Measurements from ENCODE around the gene SLC43A1. TPM values are rescaled to one million over a fixed set of nuclear protein-coding genes. Genes with fewer than 3 reads are reported as not detected.
A peak's percentile ranks its signal among the peaks of the same experiment; 100 is the strongest.

The SLC43A1 gene
- total RNA-seq, 4 donors from 2014 or later, result 20.3 to 64.1 (median 28.8) TPM

- H3K27ac ChIP-seq, result no peak overlapping the region
- no peak for DNase-seq
- H3K36me3 ChIP-seq, result peaks cover 5 to 8% of the 10 kb centered on the region in 2 donors
- no peaks in the 10 kb centered on the region for H3K27me3 ChIP-seq
- 90 to 92% methylated on average over 4 of the region's 4 CpGs for WGBS, 2 donors
- H3K4me3 ChIP-seq (replicated peaks in 1 of 3), result no peak overlapping the region
- no peaks in the 10 kb centered on the region for H3K9me3 ChIP-seq
- TF ChIP-seq POLR2A (IDR thresholded peaks at IDR 0.05) (no peak), CTCF (IDR thresholded peaks at IDR 0.05) (no peak)
- intact Hi-C loops (cut with DNase I), result no loop called here
- H3K4me1 ChIP-seq, result peaks cover 0 to 14% of the 10 kb centered on the region in 2 donors
Measured at GRCh38 chr11:57466680-57467079, 48.8 kb downstream of the SLC43A1 start.

GRCh38 chr11:57464539-57465181 lies 50.8 kb downstream of the SLC43A1 start:
- intact Hi-C loops (cut with DNase I), result no loop called here
- DNase-seq, result no peak
- no peak overlapping the region for H3K27ac ChIP-seq
- H3K27me3 ChIP-seq, result no peaks in the 10 kb centered on the region
- H3K9me3 ChIP-seq, result no peaks in the 10 kb centered on the region
- TF ChIP-seq POLR2A (IDR thresholded peaks at IDR 0.05), result no peak
- H3K36me3 ChIP-seq, result peaks cover 0 to 5% of the 10 kb centered on the region in 2 donors
- 76 to 81% methylated on average over 30 of the region's 30 CpGs for WGBS, 2 donors
- no peak overlapping the region for H3K4me3 ChIP-seq (replicated peaks in 1 of 3)
- H3K4me1 ChIP-seq, result peaks cover 12 to 29% of the 10 kb centered on the region in 2 donors

GRCh38 chr11:57463671-57464538 lies 51.6 kb downstream of the SLC43A1 start:
- Histone ChIP-seq H3K27ac (no peak overlapping the region), H3K9me3 (no peaks in the 10 kb centered on the region), H3K4me1 (peaks cover 18 to 36% of the 10 kb centered on the region in 2 donors), H3K36me3 (no peaks in the 10 kb centered on the region), H3K4me3 (replicated peaks in 1 of 3) (no peak overlapping the region), H3K27me3 (no peaks in the 10 kb centered on the region)
- intact Hi-C loops (cut with DNase I), result no loop called here
- no peak for TF ChIP-seq CTCF (IDR thresholded peaks at IDR 0.05)
- no peak for TF ChIP-seq POLR2A (IDR thresholded peaks at IDR 0.05)
- WGBS, 2 donors, result 78 to 79% methylated on average over 14 of the region's 14 CpGs
- no peak for DNase-seq

GRCh38 chr11:57462597-57462996 lies 52.9 kb downstream of the SLC43A1 start:
- WGBS, 2 donors, result 67 to 92% methylated on average over 2 to 3 of the region's 3 CpGs
- TF ChIP-seq POLR2A (IDR thresholded peaks at IDR 0.05) (no peak), CTCF (IDR thresholded peaks at IDR 0.05) (no peak)
- Histone ChIP-seq H3K4me1 (peaks cover 26 to 42% of the 10 kb centered on the region in 2 donors), H3K4me3 (replicated peaks in 1 of 3) (no peak overlapping the region), H3K27me3 (no peaks in the 10 kb centered on the region), H3K9me3 (no peaks in the 10 kb centered on the region), H3K27ac (no peak overlapping the region), H3K36me3 (no peaks in the 10 kb centered on the region)
- no peak for DNase-seq
- intact Hi-C loops (cut with DNase I), result no loop called here

GRCh38 chr11:57461841-57462489 lies 53.5 kb downstream of the SLC43A1 start:
- Histone ChIP-seq H3K27ac (no peak overlapping the region), H3K4me1 (peaks cover 33 to 47% of the 10 kb centered on the region in 2 donors), H3K4me3 (replicated peaks in 1 of 3) (peak overlapping the region in 1 of 3 donors; percentile 91), H3K36me3 (no peaks in the 10 kb centered on the region), H3K9me3 (no peaks in the 10 kb centered on the region), H3K27me3 (no peaks in the 10 kb centered on the region)
- intact Hi-C loops (cut with DNase I), result no loop called here
- TF ChIP-seq CTCF (IDR thresholded peaks at IDR 0.05) (no peak), POLR2A (IDR thresholded peaks at IDR 0.05) (no peak)
- no peak for DNase-seq
- 79 to 85% methylated on average over 16 of the region's 16 CpGs for WGBS, 2 donors

All from thyroid gland (tissue), 4 donors.